ENCODE measurements around the gene CCDC33.
A peak's percentile ranks its signal among the peaks of the same experiment; 100 is the strongest.

CCDC33 gene

DNA sequence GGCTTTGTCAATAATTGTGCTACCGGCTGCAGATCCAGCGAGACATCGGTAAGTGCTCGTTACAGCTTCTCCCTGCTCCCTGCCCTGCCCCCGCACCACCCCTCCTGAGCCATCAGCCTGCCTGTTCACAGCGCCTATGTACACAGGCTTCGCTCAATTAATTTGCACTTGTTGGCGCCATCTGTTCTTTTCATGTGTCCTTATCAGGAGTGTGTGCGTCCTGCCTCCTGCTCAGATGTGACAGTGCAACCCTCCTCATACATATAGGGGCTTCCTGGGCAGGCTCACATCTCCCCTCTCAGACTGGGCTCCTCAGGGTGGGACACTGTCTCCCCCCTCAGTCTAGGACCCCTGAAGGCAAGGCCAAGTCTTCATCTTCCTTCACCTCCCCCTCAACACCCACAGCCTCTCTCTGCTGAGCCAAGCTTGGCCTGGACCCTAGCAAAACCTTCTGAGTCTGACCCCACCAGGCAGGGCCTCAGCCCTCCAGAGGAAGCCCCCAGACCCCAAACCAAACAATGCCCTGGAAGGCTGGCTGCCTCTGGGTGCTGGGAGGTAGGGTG, 76.4 kb downstream of the CCDC33 start:
- Histone ChIP-seq H3K4me2 (ENCODE audit: low read length) (no peak overlapping the region), H3K4me1 (ENCODE audit: control insufficient read depth, low read depth, low read length) (peaks cover 9% of the 10 kb centered on the region), H3K27ac (ENCODE audit: low read depth, low read length) (no peak overlapping the region), H2BK5ac (ENCODE audit: low read length) (no peak overlapping the region), H3K18ac (ENCODE audit: low read length) (no peak overlapping the region), H3K23ac (ENCODE audit: low read length) (no peak overlapping the region), H3K27me3 (ENCODE audit: insufficient read depth, low read length, poor library complexity) (no peaks in the 10 kb centered on the region), H3K79me1 (ENCODE audit: low read length) (no peaks in the 10 kb centered on the region), H2BK15ac (replicated peaks; ENCODE audit: low read depth) (no peak overlapping the region), H2BK120ac (ENCODE audit: low read depth, low read length) (no peak overlapping the region), H3K9ac (ENCODE audit: low read length) (no peak overlapping the region), H3K4ac (ENCODE audit: low read depth, low read length) (no peak overlapping the region), H3K79me2 (ENCODE audit: control insufficient read depth, insufficient read depth, low read length) (no peaks in the 10 kb centered on the region), H2AK5ac (ENCODE audit: low read length) (no peak overlapping the region), H4K8ac (ENCODE audit: low read depth, low read length) (no peak overlapping the region), H3K4me3 (ENCODE audit: low read length) (no peak overlapping the region), H3K56ac (ENCODE audit: low read length) (no peak overlapping the region), H3K36me3 (ENCODE audit: control insufficient read depth, insufficient read depth, low read length) (no peaks in the 10 kb centered on the region), H4K5ac (ENCODE audit: low read length) (no peak overlapping the region)
- no peak for DNase-seq
- WGBS (ENCODE audit: extremely low coverage, insufficient coverage, low lambda C conversion rate) = no CpG with 5 or more reads among the region's 9 CpGs

- Histone ChIP-seq H3K4me1 (ENCODE audit: control insufficient read depth, low read depth, low read length) (peaks cover 4% of the 10 kb centered on the region), H3K23ac (ENCODE audit: low read length) (no peak overlapping the region), H3K56ac (ENCODE audit: low read length) (no peak overlapping the region), H4K8ac (ENCODE audit: low read depth, low read length) (no peak overlapping the region), H2BK15ac (replicated peaks; ENCODE audit: low read depth) (no peak overlapping the region), H3K4ac (ENCODE audit: low read depth, low read length) (no peak overlapping the region), H2BK5ac (ENCODE audit: low read length) (no peak overlapping the region), H3K36me3 (ENCODE audit: control insufficient read depth, insufficient read depth, low read length) (no peaks in the 10 kb centered on the region), H3K79me1 (ENCODE audit: low read length) (no peaks in the 10 kb centered on the region), H3K27me3 (ENCODE audit: insufficient read depth, low read length, poor library complexity) (no peaks in the 10 kb centered on the region), H3K9ac (ENCODE audit: low read length) (no peak overlapping the region), H3K79me2 (ENCODE audit: control insufficient read depth, insufficient read depth, low read length) (no peaks in the 10 kb centered on the region), H3K4me3 (ENCODE audit: low read length) (no peak overlapping the region), H3K18ac (ENCODE audit: low read length) (no peak overlapping the region), H2AK5ac (ENCODE audit: low read length) (no peak overlapping the region), H3K27ac (ENCODE audit: low read depth, low read length) (no peak overlapping the region), H4K5ac (ENCODE audit: low read length) (no peak overlapping the region), H2BK120ac (ENCODE audit: low read depth, low read length) (no peak overlapping the region), H3K4me2 (ENCODE audit: low read length) (no peak overlapping the region)
- WGBS (ENCODE audit: extremely low coverage, insufficient coverage, low lambda C conversion rate) = no CpG with 5 or more reads among the region's 7 CpGs
- no peak for DNase-seq
Measured at GRCh38 chr15:74313889-74314288, 77.8 kb downstream of the CCDC33 start.

DNA sequence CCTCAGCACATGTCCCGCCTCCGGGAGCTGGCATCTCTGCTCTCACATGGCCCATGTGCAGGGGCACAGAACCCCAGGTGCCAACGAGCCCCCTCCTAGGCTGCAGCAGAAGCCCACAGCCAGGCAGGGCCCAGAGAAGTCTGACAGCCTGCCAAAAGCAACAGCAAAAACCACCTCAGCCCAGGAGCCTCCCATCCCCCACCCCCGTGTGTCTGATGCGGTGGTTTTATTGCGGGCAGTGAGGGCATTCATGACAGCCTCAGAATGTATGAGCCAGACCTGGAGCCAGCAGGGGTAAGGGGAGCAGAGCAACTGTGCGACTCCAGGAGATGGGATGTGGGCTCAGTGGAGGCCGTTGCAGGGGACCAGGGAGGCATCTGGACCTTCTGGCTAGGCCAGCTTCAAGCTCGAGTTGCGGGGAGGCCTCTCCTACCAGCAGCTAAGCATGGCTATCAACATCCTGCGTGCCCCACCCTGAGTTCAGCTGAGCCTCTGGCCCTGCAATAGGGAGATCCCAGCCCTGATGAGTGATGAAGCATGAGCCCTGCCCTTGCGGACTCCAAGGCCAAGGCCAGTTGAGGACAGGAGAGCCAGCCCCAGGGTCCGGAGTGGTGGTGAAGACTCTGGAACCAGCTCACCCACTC, 78.8 kb downstream of the CCDC33 start:
- Histone ChIP-seq H3K36me3 (ENCODE audit: control insufficient read depth, insufficient read depth, low read length) (no peaks in the 10 kb centered on the region), H3K18ac (ENCODE audit: low read length) (no peak overlapping the region), H3K27ac (ENCODE audit: low read depth, low read length) (no peak overlapping the region), H2AK5ac (ENCODE audit: low read length) (no peak overlapping the region), H3K79me1 (ENCODE audit: low read length) (no peaks in the 10 kb centered on the region), H3K9ac (ENCODE audit: low read length) (no peak overlapping the region), H3K23ac (ENCODE audit: low read length) (peak overlapping the region; percentile 89), H3K56ac (ENCODE audit: low read length) (peak overlapping the region; percentile 17), H2BK120ac (ENCODE audit: low read depth, low read length) (no peak overlapping the region), H3K4me2 (ENCODE audit: low read length) (no peak overlapping the region), H2BK5ac (ENCODE audit: low read length) (no peak overlapping the region), H4K8ac (ENCODE audit: low read depth, low read length) (no peak overlapping the region), H3K79me2 (ENCODE audit: control insufficient read depth, insufficient read depth, low read length) (no peaks in the 10 kb centered on the region), H3K4me3 (ENCODE audit: low read length) (no peak overlapping the region), H2BK15ac (replicated peaks; ENCODE audit: low read depth) (no peak overlapping the region), H3K4ac (ENCODE audit: low read depth, low read length) (no peak overlapping the region), H3K27me3 (ENCODE audit: insufficient read depth, low read length, poor library complexity) (no peaks in the 10 kb centered on the region), H4K5ac (ENCODE audit: low read length) (no peak overlapping the region), H3K4me1 (ENCODE audit: control insufficient read depth, low read depth, low read length) (peaks cover 8% of the 10 kb centered on the region)
- WGBS (ENCODE audit: extremely low coverage, insufficient coverage, low lambda C conversion rate) = no CpG with 5 or more reads among the region's 13 CpGs
- DNase-seq = no peak

- no peak overlapping the region for H3K4me2 ChIP-seq (ENCODE audit: low read length)
- H4K8ac ChIP-seq (ENCODE audit: low read depth, low read length) = no peak overlapping the region
- no peak overlapping the region for H3K27ac ChIP-seq (ENCODE audit: low read depth, low read length)
- no peaks in the 10 kb centered on the region for H3K27me3 ChIP-seq (ENCODE audit: insufficient read depth, low read length, poor library complexity)
- H3K56ac ChIP-seq (ENCODE audit: low read length) = no peak overlapping the region
- H3K4me1 ChIP-seq (ENCODE audit: control insufficient read depth, low read depth, low read length) = peaks cover 8% of the 10 kb centered on the region
- no peak overlapping the region for H3K18ac ChIP-seq (ENCODE audit: low read length)
- no peak overlapping the region for H3K9ac ChIP-seq (ENCODE audit: low read length)
- H2BK120ac ChIP-seq (ENCODE audit: low read depth, low read length) = no peak overlapping the region
- no CpG with 5 or more reads among the region's 5 CpGs for WGBS (ENCODE audit: extremely low coverage, insufficient coverage, low lambda C conversion rate)
- H3K36me3 ChIP-seq (ENCODE audit: control insufficient read depth, insufficient read depth, low read length) = no peaks in the 10 kb centered on the region
- no peak overlapping the region for H3K4me3 ChIP-seq (ENCODE audit: low read length)
- H3K4ac ChIP-seq (ENCODE audit: low read depth, low read length) = no peak overlapping the region
- no peaks in the 10 kb centered on the region for H3K79me1 ChIP-seq (ENCODE audit: low read length)
- H2AK5ac ChIP-seq (ENCODE audit: low read length) = no peak overlapping the region
- H4K5ac ChIP-seq (ENCODE audit: low read length) = no peak overlapping the region
- no peak overlapping the region for H3K23ac ChIP-seq (ENCODE audit: low read length)
- no peaks in the 10 kb centered on the region for H3K79me2 ChIP-seq (ENCODE audit: control insufficient read depth, insufficient read depth, low read length)
- no peak for DNase-seq
- H2BK5ac ChIP-seq (ENCODE audit: low read length) = no peak overlapping the region
- H2BK15ac ChIP-seq (replicated peaks; ENCODE audit: low read depth) = no peak overlapping the region
Measured at GRCh38 chr15:74315626-74316025, 79.5 kb downstream of the CCDC33 start.

DNA sequence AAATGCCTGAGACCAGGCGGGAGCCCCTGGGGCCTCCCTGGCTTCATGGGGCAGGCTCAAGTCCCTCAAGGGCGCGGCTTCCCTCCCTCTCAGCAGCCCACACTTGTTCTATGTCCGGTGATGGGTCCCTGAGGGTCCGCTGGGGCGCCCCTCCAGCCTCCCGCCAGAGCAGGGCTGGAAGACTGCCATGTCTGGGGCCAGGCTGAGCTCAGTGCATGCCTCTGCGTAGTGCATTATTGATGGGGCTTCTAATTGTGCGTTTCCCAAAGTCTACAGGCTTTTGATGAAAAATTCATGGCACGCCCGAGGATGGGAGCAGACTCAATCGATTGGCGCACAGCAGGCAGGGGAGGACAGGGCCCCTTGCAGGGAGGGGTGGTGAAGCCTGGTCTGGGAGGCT, 80.0 kb downstream of the CCDC33 start:
- no peak overlapping the region for H3K4me2 ChIP-seq (ENCODE audit: low read length)
- no peak for DNase-seq
- H4K8ac ChIP-seq (ENCODE audit: low read depth, low read length) = no peak overlapping the region
- H2BK15ac ChIP-seq (replicated peaks; ENCODE audit: low read depth) = no peak overlapping the region
- no peak overlapping the region for H3K9ac ChIP-seq (ENCODE audit: low read length)
- H3K36me3 ChIP-seq (ENCODE audit: control insufficient read depth, insufficient read depth, low read length) = no peaks in the 10 kb centered on the region
- H2BK5ac ChIP-seq (ENCODE audit: low read length) = no peak overlapping the region
- no peak overlapping the region for H2BK120ac ChIP-seq (ENCODE audit: low read depth, low read length)
- H3K79me1 ChIP-seq (ENCODE audit: low read length) = no peaks in the 10 kb centered on the region
- H3K79me2 ChIP-seq (ENCODE audit: control insufficient read depth, insufficient read depth, low read length) = no peaks in the 10 kb centered on the region
- no peak overlapping the region for H4K5ac ChIP-seq (ENCODE audit: low read length)
- H3K27me3 ChIP-seq (ENCODE audit: insufficient read depth, low read length, poor library complexity) = no peaks in the 10 kb centered on the region
- WGBS (ENCODE audit: extremely low coverage, insufficient coverage, low lambda C conversion rate) = no CpG with 5 or more reads among the region's 13 CpGs
- peaks cover 8% of the 10 kb centered on the region for H3K4me1 ChIP-seq (ENCODE audit: control insufficient read depth, low read depth, low read length)
- H3K18ac ChIP-seq (ENCODE audit: low read length) = no peak overlapping the region
- H3K27ac ChIP-seq (ENCODE audit: low read depth, low read length) = no peak overlapping the region
- H3K4ac ChIP-seq (ENCODE audit: low read depth, low read length) = no peak overlapping the region
- no peak overlapping the region for H2AK5ac ChIP-seq (ENCODE audit: low read length)
- no peak overlapping the region for H3K23ac ChIP-seq (ENCODE audit: low read length)
- H3K56ac ChIP-seq (ENCODE audit: low read length) = no peak overlapping the region
- no peak overlapping the region for H3K4me3 ChIP-seq (ENCODE audit: low read length)
